Left lung (tissue), 14 donors: ENCODE data around the gene PLA2G5. TPM values are rescaled to one million over a fixed set of nuclear protein-coding genes. Genes with fewer than 3 reads are reported as not detected.
"Not testable (repeated sequence)": the region's sequence is repeated elsewhere in the genome, so short reads cannot be mapped to it uniquely, and the experiment has no call there.

Experiments
- ATAC-seq: fragments of 200-7000 bp; cut with Tn5 transposase; one replicate; pipeline ENCODE4 v1.9.1; 2020; ENCODE audit warnings: moderate library complexity
- DNase-seq, 4 donors: peaks; one replicate each; pipeline ENCODE4 v3.0.0-alpha.2; 2013 to 2020
- H3K27ac ChIP-seq, 2 donors: fragments of 200-600 bp; sonication (generic) in 1 of 2; one replicate each; pipeline versions ENCODE4 v1.5.0 to v1.8.0; 2020 to 2021
- H3K27me3 ChIP-seq, 2 donors: fragments of 200-600 bp; sonication (generic) in 1 of 2; one replicate each; pipeline versions ENCODE4 v1.5.0 to v1.8.0; 2020 to 2021
- H3K36me3 ChIP-seq, 2 donors: fragments of 200-600 bp; sonication (generic) in 1 of 2; one replicate each; pipeline versions ENCODE4 v1.5.0 to v1.8.0; 2020 to 2021
- H3K4me1 ChIP-seq, 2 donors: fragments of 200-600 bp; one replicate each; pipeline ENCODE4 v1.8.0; 2021
- H3K4me3 ChIP-seq, 2 donors: fragments of 200-600 bp; sonication (generic) in 1 of 2; one replicate each; pipeline versions ENCODE4 v1.5.0 to v1.8.0; 2020 to 2021; ENCODE audit warnings: mild to moderate bottlenecking in 1 of 2
- H3K9me3 ChIP-seq, 2 donors: fragments of 200-600 bp; sonication (generic) in 1 of 2; one replicate each; pipeline versions ENCODE4 v1.5.0 to v1.8.0; 2020 to 2021
- CTCF ChIP-seq, 2 donors: fragments of 200-600 bp; sonication (generic) in 1 of 2; IDR thresholded peaks; one replicate each; pipeline versions ENCODE4 v1.5.0 to v1.8.0; 2021; ENCODE audit warnings: antibody characterized with exemption in 2 of 2
- intact Hi-C, 2 donors: fragments of 100-400 bp; cut with DNase I; formaldehyde crosslinking; loops; one replicate each; pipeline versions ENCODE4 v1.11.2 to v1.14.2; 2022
- long read RNA-seq, 12 donors: library from polyadenylated mRNA in 2 of 12; unstranded in 2 of 12; transcript quantifications; one replicate each; pipeline ENCODE4 v2.0.0 and lab custom pipeline, GENCODE V29; 2019 to 2026
- polyA plus RNA-seq, 6 donors: library from polyadenylated mRNA; unstranded; fragments of 120-200 nt; gene quantifications; one replicate each; pipeline ENCODE4 v1.2.1, GENCODE V29; 2013; ENCODE audit not compliant: insufficient read length in 6 of 6
- total RNA-seq, 2 donors: library from RNA; stranded (reverse); fragmentation: NEBNext Ultra II Directional; extraction: Animal tissue kit (Norgen Biotek cat#: 25700); gene quantifications; one replicate each; pipeline ENCODE4 v1.2.1, GENCODE V29; 2021
- donor health status: DM: no; HTN: yes; CAD: no.
- donor health status: DM: no; HTN: no; CAD: no.

PLA2G5 gene
- total RNA-seq (1 to 10 TPM; 4.9 to 5.5 TPM), polyA plus RNA-seq (1 to 10 TPM in 1 of 6 donors, under 1 TPM in 5; 0.41 to 1.1 (median 0.78) TPM)
- long read RNA-seq, donor 1, partial matches to known transcripts, result 0 of 1 reads
- long read RNA-seq, donor 1, other reads (novel, unspliced or antisense), result 0 of 1 reads
- long read RNA-seq, donor 2, result 0 reads
- long read RNA-seq, donor 3, result 0 reads
- long read RNA-seq, donor 4, transcript PLA2G5-201 (5 exons, 1,161 nt), result major isoform, 7 of 11 reads
- long read RNA-seq, donor 4, partial matches to known transcripts, result 2 of 11 reads
- long read RNA-seq, donor 4, other reads (novel, unspliced or antisense), result 2 of 11 reads
- long read RNA-seq, donor 5, result 0 reads
- long read RNA-seq, donor 6, result 0 reads
- long read RNA-seq, donor 7, result 0 reads
- long read RNA-seq, donor 8, result 0 reads
- long read RNA-seq, donor 9, result 0 reads
- long read RNA-seq, donor 10, transcript PLA2G5-201 (5 exons, 1,161 nt), result major isoform, 5 of 8 reads
- long read RNA-seq, donor 10, partial matches to known transcripts, result 0 of 8 reads
- long read RNA-seq, donor 10, other reads (novel, unspliced or antisense), result 3 of 8 reads
- long read RNA-seq, donor 11, partial matches to known transcripts, result 0 of 1 reads
- long read RNA-seq, donor 11, other reads (novel, unspliced or antisense), result 0 of 1 reads
- long read RNA-seq, donor 12, result 0 reads

GRCh38 chr1:20069874-20070273 is at the start of gene PLA2G5:
PLA2G5 (plus strand) TSS chr1:20070194; CDS start chr1:20084831, 14,637 bp downstream.
- Histone ChIP-seq H3K4me1 (no peaks in the 10 kb centered on the region), H3K9me3 (no peaks in the 10 kb centered on the region), H3K27me3 (peaks cover 0 to 7% of the 10 kb centered on the region in 2 donors), H3K36me3 (no peaks in the 10 kb centered on the region), H3K4me3 (no peak within 1 kb of the TSS), H3K27ac (no peak within 1 kb of the TSS)
- TF ChIP-seq CTCF (IDR thresholded peaks at IDR 0.05), result no peak
- ATAC-seq, result peak; percentile 73
- intact Hi-C loops, result no loop called here
- peak in 2 of 4 donors; percentile 23 to 24 for DNase-seq

GRCh38 chr1:20028125-20028524 is 41.9 kb upstream of the PLA2G5 start:
- DNase-seq (no peak), ATAC-seq (no peak)
- Histone ChIP-seq H3K4me3 (no peak overlapping the region), H3K9me3 (no peaks in the 10 kb centered on the region), H3K27ac (no peak overlapping the region), H3K4me1 (no peaks in the 10 kb centered on the region), H3K36me3 (no peaks in the 10 kb centered on the region), H3K27me3 (peaks cover 0 to 14% of the 10 kb centered on the region in 2 donors)
- intact Hi-C loops, result no loop called here
- TF ChIP-seq CTCF (IDR thresholded peaks at IDR 0.05), result no peak

GRCh38 chr1:20028726-20029125 is 41.3 kb upstream of the PLA2G5 start:
- ATAC-seq (no peak), DNase-seq (no peak)
- H3K4me3 ChIP-seq, result no peak overlapping the region
- H3K36me3 ChIP-seq, result no peaks in the 10 kb centered on the region
- H3K27ac ChIP-seq, result no peak overlapping the region
- H3K9me3 ChIP-seq, result no peaks in the 10 kb centered on the region
- intact Hi-C loops, result no loop called here
- no peak for TF ChIP-seq CTCF (IDR thresholded peaks at IDR 0.05)
- H3K4me1 ChIP-seq, result no peaks in the 10 kb centered on the region
- H3K27me3 ChIP-seq, result peaks cover 0 to 14% of the 10 kb centered on the region in 2 donors

GRCh38 chr1:20029178-20029912 is 40.6 kb upstream of the PLA2G5 start:
- TF ChIP-seq CTCF (IDR thresholded peaks at IDR 0.05), result no peak
- no peak overlapping the region for H3K4me3 ChIP-seq
- H3K36me3 ChIP-seq, result no peaks in the 10 kb centered on the region
- peaks cover 0 to 14% of the 10 kb centered on the region in 2 donors for H3K27me3 ChIP-seq
- DNase-seq (no peak), ATAC-seq (no peak)
- H3K9me3 ChIP-seq, result no peaks in the 10 kb centered on the region
- intact Hi-C loops, result no loop called here
- H3K27ac ChIP-seq, result no peak overlapping the region
- no peaks in the 10 kb centered on the region for H3K4me1 ChIP-seq

- peaks cover 0 to 14% of the 10 kb centered on the region in 2 donors for H3K27me3 ChIP-seq
- H3K9me3 ChIP-seq, H3K36me3 ChIP-seq, intact Hi-C loops, ATAC-seq, H3K4me3 ChIP-seq, H3K27ac ChIP-seq, H3K4me1 ChIP-seq, DNase-seq: not testable (repeated sequence)
Measured at GRCh38 chr1:20030436-20031151, 39.4 kb upstream of the PLA2G5 start.
